ENCODE measurements around the gene MTERF4.

DNA sequence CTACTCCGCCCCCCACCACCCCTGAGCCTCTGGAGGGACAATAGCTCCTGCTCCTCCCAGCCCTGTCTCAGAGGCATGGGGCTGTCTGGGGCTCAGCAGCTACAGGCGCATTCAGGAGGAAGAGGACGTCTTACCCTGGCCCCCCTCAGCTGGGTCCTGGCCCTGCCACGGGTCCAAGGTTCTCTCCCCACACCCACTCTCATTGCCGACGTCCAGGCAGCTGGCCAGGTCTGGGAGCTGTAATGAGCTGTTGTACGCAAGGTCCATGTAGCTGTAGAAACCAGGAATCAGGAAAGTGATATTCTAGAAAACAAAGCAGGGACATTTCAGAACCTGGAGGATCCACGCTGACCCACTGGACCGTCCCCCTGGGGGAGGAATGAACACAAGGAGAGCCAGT, 33.6 kb upstream of the MTERF4 start:
- no peak for TF ChIP-seq CTCF (IDR thresholded peaks at IDR 0.05; ENCODE audit: poor library complexity, severe bottlenecking)
- TF ChIP-seq POLR2AphosphoS5 (IDR thresholded peaks at IDR 0.05), result no peak
- no peak for TF ChIP-seq RAD21 (conservative IDR thresholded peaks at IDR 0.05)
